NCI-H2171 (cell line): ENCODE results near the gene CREB3L1.
"Not testable (repeated sequence)": the region's sequence is repeated elsewhere in the genome, so short reads cannot be mapped to it uniquely, and the experiment has no call there.

ENCODE experiments used
- DNase-seq: peaks from one replicate; lab custom pipeline; 2025; lab: John Stamatoyannopoulos, UW

CREB3L1 gene

DNA sequence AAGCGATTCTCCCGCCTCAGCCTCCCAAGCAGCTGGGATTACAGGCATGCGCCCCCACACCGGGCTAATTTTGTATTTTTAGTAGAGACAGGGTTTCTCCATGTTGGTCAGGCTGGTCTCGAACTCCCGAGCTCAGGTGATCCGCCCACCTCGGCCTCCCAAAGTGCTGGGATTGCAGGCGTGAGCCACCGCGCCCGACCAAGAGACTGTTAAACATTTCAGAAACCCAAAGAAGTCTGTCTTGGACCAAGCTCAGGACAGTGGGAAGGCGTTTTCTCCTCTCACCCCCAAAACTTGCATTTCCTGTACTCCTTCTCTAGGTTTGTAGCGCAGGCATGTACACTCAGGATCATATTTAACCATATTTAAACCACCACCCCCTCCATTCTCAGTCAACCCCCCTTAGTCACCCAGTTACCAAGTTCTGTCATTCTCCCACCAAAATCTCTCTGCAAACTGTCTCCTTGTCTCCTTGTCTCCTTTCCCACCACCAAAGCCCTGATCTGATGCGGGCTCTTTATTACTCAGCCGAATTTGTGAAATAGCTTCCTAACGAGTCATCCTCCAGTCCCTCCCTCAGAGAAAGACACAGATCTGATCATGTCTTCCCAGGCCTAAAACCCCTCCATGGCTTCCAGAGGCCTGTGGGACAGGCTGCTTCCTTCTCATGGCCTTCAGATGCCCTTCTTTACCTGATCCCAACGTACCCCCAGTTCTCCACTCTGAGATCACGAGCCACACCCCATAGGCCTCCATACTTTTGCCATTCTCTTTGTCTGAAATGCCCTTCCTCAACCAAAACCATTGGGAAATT lies 29.0 kb upstream of the CREB3L1 start:
- DNase-seq: no peak

DNA sequence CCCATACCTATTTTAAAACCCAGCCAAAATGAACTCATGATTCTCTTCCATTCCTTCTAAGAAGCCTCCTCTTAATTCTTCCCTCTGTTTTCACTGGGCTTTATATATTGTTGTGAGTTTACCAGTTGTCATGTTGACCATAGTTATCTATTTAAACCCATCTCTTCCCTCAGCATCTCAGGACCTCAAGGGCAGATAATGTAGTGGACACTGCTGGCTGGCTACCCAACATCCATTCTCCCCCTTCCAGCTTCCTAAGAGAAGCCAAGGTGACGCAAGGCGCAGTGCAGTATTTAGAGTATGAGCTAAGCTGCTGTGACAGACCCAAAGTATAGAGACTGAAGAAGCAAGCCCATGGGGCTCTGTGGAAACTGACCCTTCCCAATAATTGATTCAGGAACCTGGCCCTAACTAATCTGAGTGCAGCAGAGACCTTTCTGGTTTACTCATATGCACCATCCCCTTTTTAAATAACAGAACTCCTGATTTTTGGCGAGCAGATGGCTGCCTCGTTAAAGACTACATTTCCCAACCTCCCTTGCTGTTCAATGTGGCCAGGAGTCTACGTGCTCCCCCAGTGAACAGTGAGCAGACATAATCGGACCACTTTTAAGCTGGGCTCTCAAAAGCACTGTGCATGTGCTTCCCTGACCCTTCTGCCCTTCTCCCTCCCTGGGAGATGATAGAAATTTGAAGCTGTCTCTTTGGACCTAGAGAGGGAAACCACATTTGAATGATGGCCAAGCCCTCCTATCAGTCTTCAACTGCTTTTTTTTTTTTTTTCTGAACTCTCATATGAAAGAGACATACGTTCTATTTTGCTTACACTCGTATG lies 28.1 kb upstream of the CREB3L1 start:
- DNase-seq: peak; percentile 17

DNA sequence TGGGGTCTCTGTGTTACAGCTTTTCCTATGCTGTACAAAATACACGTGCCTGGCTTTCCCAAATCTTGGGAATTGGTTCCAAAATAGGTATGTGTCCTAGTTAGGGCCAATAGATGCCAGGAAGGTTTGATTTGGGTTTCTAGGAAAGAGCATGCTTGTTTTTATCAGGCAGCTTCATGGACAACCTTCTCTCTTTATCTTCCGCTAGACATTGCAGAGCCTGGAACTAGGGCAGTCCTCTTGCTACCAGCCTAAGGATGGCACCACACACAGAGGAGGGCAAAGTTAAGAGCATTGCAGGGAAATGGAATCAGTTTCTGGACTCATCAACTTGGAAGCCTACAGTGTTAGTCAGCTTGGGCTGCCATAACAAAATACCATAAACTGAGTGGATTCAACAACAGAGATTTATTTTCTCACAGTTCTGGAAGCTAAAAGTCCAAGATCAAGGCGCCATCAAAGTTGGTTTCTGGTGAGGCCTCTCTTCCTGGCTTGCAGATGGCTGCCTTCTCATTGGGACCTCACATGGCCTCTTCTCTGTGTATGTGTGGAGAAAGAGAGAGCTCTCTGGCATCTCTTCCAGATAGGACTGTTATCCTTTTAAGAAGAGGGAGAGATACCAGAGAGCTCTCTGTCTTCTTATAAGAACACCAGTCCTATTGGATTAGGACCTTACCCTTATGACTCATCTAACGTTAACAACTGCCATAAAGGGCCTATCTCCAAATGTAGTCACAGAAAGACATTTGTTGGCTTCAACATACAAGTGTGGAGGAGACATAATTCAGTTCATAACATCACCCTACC lies 27.3 kb upstream of the CREB3L1 start:
- DNase-seq: no peak

DNA sequence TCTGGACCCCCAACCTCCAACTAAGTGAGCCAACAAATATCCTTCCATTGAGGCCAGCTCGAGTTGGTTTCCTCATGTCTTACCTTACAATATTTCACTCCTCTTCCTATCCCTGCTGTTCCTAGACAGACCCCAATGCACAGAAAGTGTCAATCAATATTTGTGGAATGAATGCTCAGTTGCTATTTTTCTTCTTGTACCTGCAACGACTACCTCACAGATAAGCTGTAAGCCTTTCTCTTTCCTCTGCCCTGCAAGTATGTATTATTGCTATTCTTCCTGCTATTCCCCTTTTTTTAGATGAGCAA lies 26.8 kb upstream of the CREB3L1 start:
- DNase-seq: no peak

DNA sequence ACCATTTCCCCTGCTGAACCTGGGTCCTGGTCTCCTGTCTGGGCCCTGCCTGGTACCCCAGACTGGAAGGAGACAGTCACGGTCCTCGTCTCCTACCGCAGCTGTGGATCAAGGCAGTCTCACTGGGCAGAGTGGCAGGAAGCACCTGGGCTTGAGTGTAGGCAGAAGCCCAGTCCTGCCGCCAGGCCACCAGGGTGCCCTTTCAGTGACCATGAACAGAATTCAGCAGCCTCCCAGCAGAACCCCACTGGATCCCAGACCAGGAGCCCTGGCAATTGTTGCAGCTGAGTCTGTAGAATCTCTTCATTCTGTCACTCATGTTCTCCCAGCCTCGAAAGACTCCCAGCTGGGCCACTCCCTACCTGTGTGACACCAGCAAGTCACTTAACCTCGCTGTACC lies 25.5 kb upstream of the CREB3L1 start:
- DNase-seq: no peak

DNA sequence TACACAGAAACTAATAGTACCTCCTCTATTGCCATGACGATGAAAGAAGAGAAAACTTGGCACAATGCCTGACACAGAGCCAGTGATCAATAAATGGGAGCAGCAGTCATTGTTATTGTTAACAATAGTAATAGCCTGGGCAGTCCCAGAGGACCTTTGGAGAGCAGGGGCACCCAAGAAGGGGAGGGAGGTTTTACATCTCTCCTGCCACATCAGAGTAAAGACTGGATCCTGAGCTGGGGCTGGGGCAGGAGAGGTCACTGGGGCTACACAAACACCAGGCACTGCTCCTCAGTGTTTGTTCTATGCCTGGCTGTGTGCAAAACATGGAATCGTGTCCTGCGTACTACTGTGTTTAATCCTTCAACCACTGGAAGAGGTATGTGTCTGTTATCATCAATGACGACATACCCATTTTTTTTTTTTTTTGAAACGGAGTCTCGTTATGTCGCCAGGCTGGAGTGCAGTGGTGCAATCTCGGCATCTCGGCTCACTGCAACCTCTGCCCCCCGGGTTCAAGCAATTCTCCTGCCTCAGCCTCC lies 25.0 kb upstream of the CREB3L1 start:
- no peak for DNase-seq

DNA sequence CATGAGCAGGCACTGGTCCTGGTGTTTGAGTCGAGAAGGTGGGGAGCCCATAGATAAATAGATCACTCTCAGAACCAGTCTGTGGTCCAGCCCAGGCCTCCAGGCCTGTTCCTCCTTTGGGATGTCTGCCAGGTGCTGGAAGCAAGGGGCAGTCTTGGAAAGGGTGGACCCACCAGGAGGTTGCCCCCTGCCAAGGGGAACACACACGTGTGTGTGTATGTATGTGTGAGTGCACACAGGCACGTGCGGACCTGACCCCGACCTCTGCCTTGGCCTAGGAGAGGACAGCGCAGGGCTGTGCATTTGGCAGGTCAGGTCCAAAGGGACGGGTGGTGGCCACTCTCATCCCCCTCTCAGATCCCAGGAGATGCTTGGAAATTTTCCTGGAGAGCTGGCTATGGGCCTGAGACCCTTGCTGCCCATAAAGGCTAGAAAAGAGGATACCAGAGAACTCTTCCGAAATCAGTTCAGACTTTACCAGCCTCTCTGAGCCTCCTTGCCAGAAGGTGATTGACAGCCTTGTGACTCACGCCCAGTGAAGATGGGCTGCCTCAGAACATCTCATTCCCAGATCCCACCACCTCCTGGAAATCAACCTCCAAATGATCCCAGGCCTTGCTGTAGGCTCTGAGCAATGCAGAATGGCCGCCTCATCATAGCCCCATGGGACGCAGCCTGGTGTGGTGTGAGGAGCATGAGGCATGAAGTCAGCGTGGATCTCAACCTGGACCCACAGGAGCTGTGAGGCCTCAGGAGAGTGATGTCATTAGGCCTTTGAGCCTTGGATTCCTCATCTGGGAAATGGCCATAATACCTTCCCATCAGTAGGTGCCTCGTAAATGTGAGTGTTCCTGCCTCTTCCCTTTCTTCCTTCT lies 24.0 kb upstream of the CREB3L1 start:
- no peak for DNase-seq

DNA sequence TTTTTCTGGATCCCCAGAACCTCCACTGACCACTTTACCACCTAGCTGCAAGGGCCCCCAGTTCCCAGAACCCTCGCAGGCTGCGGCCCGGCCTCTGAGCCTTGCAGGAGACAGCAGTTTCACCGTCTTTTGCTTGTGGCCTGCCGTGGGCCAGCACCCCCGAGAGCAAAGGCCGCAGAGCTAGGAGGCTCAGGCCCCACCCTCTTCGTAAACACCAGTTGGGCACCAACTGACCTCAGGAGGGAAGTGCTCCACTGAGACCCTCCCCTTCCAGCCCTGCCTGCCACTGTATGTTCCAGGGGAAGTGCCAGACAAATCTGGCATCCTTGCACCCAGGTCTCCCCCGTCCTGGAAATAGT lies 23.4 kb upstream of the CREB3L1 start:
- no peak for DNase-seq

DNA sequence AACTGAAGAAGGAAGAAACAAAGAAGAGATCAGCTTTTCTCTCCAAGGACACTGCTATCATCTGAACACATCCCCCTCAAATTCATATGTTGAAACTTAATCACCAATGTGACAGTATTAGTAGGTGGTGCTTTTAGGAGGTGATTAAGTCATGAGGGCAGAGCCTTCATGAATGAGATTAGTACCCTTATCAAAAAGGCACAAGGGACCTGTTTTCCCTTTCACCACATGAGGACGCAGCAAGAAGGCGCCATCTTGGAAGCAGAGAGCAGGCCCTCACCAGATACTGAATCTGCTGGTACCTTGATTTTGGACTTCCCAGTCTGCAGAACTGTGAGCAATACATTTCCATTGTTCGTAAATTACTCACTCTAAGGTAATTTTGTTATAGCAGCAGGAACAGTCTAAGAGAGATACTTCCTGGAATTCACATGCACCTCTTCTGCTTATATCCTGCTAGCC lies 20.9 kb upstream of the CREB3L1 start:
- DNase-seq: no peak

DNA sequence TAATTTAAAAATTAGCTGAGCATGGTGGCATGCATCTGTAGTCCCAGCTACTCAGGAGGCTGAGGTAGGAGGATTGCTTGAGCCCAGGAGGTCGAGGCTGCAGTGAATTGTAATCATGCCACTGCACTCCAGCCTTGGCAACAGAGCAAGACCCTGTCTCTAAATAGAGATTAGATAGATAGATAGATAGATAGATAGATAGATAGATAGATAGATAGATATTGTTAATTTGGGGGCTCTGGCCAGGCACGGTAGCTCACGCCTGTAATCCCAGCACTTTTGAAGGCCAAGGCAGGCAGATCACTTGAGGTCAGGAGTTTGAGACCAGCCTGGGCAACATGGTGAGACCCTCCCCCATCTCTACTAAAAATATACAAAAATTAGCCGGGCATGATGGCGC lies 18.1 kb upstream of the CREB3L1 start:
- DNase-seq: not testable (repeated sequence)

DNA sequence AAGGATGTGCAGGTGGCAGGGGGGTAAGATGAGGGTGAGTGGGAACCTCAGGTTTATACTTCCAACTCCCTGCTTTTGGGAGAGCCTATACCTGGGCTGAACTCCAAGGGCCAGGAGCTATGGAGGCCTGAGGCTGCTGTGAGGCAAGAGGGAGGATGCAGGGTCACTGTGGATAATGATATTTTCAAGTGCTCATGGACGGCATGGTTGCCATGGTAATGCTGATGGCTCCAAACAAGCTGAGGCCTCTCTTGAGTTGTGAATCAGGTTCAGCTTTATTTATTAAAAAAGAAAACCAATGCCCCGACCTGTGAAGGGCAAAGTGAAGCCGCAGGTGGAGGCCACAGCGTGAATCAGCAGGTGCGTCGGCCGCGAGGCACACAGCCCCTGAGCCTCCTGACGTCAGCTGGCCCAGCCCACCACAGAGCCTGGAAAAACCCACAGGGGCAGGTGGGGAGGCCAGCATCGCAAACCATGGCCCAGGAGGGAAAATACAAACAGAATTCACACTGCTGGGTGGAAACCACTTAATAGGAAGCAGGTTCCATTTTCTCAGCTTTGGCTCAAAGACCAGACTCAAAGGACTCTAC lies 17.4 kb upstream of the CREB3L1 start:
- DNase-seq: no peak

DNA sequence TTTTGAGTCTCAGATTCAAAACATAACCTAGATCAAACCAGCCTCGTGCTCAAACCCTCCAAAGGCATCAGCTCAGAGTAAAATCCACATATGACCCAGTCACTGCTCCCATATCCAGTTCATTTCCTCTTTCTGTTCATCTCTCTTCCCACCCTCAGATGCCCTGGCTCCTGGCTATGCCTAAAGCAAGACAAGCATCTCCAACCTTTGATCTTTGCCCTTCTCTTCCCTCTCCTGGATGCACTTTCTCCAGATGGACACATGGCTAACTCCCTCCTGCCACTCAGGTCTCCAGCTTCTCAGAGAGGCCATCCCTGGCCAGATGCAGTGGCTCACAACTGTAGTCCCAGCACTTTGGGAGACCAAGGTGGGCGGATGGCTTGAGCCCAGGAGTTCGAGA lies 14.3 kb upstream of the CREB3L1 start:
- no peak for DNase-seq

DNA sequence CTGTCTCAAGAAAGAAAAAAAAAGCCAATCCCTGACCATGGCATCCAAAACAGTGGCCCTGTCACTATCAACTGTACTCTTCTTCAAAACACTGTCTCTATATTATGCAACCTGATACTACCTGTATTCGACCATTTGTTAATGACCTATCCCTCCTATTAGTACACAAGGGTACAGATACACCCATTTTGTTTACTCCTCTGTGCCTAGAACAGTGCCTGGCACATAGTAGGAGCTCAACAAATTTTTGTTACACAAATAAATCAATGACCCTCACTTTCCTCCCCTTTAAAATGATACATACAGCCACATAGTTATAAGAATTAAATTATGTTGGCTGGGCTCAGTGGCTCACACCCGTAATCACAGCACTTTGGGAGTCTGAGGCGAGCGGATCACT lies 13.4 kb upstream of the CREB3L1 start:
- DNase-seq: no peak

DNA sequence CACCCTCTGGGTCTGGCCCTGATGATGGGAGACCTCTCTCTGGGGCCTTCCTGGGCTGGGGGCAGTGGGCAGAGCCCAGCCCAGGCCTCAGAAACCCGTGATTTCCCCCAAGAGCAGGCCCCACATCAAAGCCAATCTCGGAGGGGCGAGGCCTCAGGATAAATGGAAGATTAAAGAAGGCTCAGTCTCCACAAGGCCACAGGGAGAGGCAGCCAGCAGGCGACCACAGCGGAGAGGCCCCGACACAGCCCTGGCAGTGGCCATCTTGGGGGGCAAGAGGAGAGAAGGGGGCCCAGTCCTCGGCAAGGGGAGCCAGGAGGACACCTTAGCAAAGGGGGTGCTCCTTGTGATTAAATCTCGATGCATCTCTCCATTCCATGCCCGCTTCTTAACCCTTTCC lies 12.5 kb upstream of the CREB3L1 start:
- no peak for DNase-seq

DNA sequence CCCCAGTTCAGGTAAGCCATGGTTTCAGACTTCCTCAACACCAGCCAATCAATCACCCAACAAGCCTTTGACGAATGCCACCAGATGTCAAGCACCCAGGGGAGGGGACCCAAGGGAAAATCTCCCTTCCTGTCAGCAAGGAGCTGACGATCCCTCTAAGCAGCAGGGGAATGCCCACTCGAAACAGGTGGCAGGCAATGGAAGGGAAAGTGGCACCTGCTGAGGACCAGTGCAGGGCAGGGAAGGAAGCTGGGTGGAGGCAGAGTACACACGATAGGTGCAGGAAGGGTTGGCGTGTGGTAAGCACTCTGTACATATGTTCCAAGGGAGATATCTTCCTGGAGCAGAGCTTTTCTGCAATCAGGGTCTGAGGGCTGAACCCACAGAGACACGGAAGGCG lies 11.7 kb upstream of the CREB3L1 start:
- peak; percentile 4 for DNase-seq

DNA sequence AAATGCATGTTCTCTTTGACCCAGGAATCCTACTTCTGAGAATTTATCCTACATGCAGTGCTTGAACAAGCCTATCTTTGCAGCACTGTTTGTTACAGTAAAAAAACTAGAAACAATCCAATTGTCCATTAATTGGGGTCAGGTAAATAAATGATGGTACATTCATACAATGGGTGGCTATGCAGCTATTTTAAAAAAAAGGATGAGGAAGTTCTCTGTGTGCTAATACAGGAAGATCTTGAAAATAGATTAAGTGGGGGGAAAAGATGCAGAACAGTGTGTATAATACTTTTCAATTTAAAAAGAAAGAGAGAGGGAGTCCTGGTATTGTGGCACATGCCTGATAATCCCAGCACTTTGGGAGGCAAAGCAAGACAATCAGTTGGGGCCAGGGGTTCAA lies 9.5 kb upstream of the CREB3L1 start:
- DNase-seq: no peak

DNA sequence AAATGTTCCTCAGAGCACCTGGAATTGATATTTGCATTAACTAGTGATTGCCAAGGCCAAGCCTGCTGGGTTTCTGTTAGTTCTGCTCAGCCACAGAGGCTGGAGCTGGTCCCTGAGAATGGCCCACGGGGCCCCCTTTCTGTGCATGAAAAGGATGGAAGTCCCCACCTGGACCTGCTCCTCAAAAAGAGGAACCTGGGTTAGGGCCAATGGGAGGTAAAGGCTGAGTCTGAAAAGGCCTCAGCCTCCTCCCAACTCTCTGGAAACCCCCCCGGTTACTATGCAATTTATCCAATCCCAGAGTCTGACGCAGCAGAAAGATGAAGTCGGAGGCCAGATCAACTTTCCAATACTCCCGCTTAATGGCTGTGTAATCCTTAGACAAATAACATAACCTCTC lies 6.8 kb upstream of the CREB3L1 start:
- DNase-seq: no peak

DNA sequence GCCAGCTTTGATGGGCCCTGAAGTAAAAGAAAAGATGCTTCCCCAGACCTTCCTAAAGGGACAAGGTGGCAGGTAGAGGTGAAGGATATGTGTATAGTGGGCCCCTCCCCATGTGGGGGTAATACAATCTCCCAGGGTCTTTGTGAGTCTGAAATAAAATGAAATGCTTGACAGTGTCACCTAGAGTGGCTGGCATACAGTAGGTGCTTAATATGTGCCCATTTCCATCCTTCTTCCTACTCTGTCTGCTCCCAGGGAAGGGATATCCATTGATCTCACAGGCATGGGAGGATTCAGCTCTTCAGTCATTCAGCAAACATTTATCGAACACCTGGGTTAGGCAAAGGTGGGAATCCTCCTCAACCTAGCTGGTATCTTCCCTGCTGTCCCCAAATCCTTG lies 6.1 kb upstream of the CREB3L1 start:
- DNase-seq: no peak

DNA sequence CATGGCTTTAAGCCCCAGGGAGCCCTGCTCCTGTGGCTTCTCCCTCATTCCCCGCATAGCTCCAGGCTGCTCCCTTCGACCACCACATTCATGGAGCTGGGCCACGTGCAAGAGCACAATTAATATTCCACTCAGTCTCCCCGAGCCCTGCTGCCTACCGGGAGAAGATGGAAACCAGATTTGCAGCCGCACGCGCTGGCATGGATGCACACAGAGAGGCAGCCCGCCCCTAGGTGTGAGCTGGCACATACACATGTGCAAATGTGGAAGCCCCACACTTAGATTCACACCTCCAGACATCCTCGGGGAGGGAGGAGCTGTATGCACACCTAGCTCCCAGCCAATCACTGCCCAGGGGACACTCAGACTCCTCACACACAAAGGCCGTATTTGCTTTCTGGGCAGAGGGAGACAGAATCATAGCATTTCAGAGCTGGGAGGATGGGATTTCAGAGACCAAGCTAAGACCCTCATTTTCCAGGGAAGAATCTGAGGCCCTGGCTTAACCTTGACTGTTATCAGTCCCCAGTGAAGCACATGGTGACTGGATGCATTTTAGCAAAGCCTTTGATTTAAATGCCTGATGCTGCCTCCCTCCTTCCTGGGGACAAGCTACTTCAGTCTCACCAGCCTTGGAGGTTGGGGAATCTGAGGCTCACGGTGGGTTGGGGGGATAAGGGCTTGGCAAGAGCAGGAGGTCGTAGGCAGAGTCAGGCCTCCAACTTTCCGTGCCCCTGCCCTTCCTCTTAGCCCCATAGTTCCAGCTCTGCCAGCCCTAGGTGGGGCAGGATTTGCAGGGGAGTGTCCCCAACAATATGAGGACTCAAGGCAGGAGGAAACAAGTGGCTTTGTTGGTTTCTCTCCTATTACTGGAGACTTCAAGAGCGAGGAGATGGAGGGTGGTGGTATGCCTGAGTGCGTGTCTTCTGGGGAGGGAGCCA lies 5.3 kb upstream of the CREB3L1 start:
- DNase-seq: no peak
